ENCODE results near the gene CUX1. TPM values are rescaled to one million over a fixed set of nuclear protein-coding genes. Genes with fewer than 3 reads are reported as not detected.

CUX1 gene
- total and polyA plus RNA-seq, 10 of the 15 experiments (the other 5 are each of a cell fraction or from before 2014, with no cell fraction given) = 6.1 to 48.6 (median 25.9) TPM

GRCh38 chr7:102152672-102153598, 335.5 kb downstream of the CUX1 start (continued):
- TF ChIP-seq E4F1 (IDR thresholded peaks at IDR 0.05; ENCODE audit: borderline replicate concordance, partially characterized antibody) (no peak), SP1 (IDR thresholded peaks at IDR 0.05; ENCODE audit: low read depth, low read length) (no peak)

- WGBS (ENCODE audit: insufficient coverage, insufficient replicate concordance, low lambda C conversion rate, missing lambda C conversion rate) = 87% methylated on average over 7 of the region's 7 CpGs
- TF ChIP-seq NR2C2 (IDR thresholded peaks at IDR 0.05; ENCODE audit: borderline replicate concordance, control insufficient read depth, insufficient read length, low read depth) (no peak), SRF (IDR thresholded peaks at IDR 0.05; ENCODE audit: low read depth in 2 of 2, low read length in 2 of 2) (no peak), ZBTB33 (IDR thresholded peaks at IDR 0.05) (no peak), IRF5 (IDR thresholded peaks at IDR 0.05; ENCODE audit: borderline replicate concordance) (no peak), ZNF207 (IDR thresholded peaks at IDR 0.05; ENCODE audit: borderline replicate concordance) (no peak), RELA (IDR thresholded peaks at IDR 0.05; ENCODE audit: borderline replicate concordance, partially characterized antibody) (no peak), ASH2L (IDR thresholded peaks at IDR 0.05; ENCODE audit: borderline replicate concordance, low read depth) (no peak), HDGF (IDR thresholded peaks at IDR 0.05) (no peak), BCL3 (IDR thresholded peaks at IDR 0.05; ENCODE audit: borderline replicate concordance, insufficient read depth, low read depth, low read length, poor library complexity, severe bottlenecking) (no peak), FOS (IDR thresholded peaks at IDR 0.05; ENCODE audit: borderline replicate concordance, extremely low read depth, insufficient read length) (no peak), CHD4 (IDR thresholded peaks at IDR 0.05) (no peak)
- no peak overlapping the region for H3K4me3 ChIP-seq
- no peaks in the 10 kb centered on the region for H3K9me3 ChIP-seq (replicated peaks; ENCODE audit: control insufficient read depth, insufficient read depth, low read length)
- ChIA-PET RAD21 (ENCODE audit: unreplicated experiment) (no interaction called here), POLR2A (interaction anchor here (0.6 kb wide), 1 partner anchor 132 kb away, joined by 3 read pairs; no protein-coding TSS in a partner anchor), CTCF (interaction anchor here (1.2 kb wide), 1 partner anchor 60 kb away, joined by 3 read pairs; no protein-coding TSS in a partner anchor), SMC1A (ENCODE audit: uncharacterized antibody, unreplicated experiment) (no interaction called here)
- DNase-seq (ENCODE audit: low read depth, low spot score) (no peak), FAIRE-seq (no peak), ATAC-seq (no peak)
- H2AFZ ChIP-seq (ENCODE audit: control insufficient read depth, low read depth, low read length) = no peak overlapping the region
- no peak overlapping the region for H3K4me2 ChIP-seq (ENCODE audit: control insufficient read depth, insufficient read depth)
- peaks cover 9 to 10% of the 10 kb centered on the region in 2 experiments for H3K36me3 ChIP-seq (ENCODE audit: control insufficient read depth in 2 of 2, insufficient read depth in 2 of 2, low read length in 1 of 2)
- no peaks in the 10 kb centered on the region for H3K27me3 ChIP-seq (replicated peaks in 1 of 2; ENCODE audit: control insufficient read depth in 2 of 2, insufficient read depth in 2 of 2, low read length in 1 of 2)
- intact Hi-C loops (cut with micrococcal nuclease; ENCODE audit: unreplicated experiment) = no loop called here
- no TSS peak for BruUV-seq (replicated peaks)
- in situ Hi-C loops (cut with MboI) = no loop called here
- no peaks in the 10 kb centered on the region for H3K79me2 ChIP-seq (ENCODE audit: control insufficient read depth, insufficient read depth, low read length)
- no peak overlapping the region for H3K27ac ChIP-seq (ENCODE audit: control insufficient read depth, insufficient read depth)
- H3K9ac ChIP-seq (ENCODE audit: control insufficient read depth, insufficient read depth, low read length) = no peak overlapping the region
- no peaks in the 10 kb centered on the region for H3K4me1 ChIP-seq (ENCODE audit: control insufficient read depth, insufficient read depth, low read length)
- no peaks in the 10 kb centered on the region for H4K20me1 ChIP-seq (ENCODE audit: control insufficient read depth, insufficient read depth)
Observed at GRCh38 chr7:102153599-102153946, 336.1 kb downstream of the CUX1 start.
